A204.1 (cell line): ENCODE results near the gene GAS5.
"Not testable (repeated sequence)": the region's sequence is repeated elsewhere in the genome, so short reads cannot be mapped to it uniquely, and the experiment has no call there.

Source experiments
- FAIRE-seq: peaks from 2 replicates; lab custom pipeline; 2012; peaks lifted over from hg19 to GRCh38; lab: Jason Lieb, UNC

The GAS5 gene

DNA sequence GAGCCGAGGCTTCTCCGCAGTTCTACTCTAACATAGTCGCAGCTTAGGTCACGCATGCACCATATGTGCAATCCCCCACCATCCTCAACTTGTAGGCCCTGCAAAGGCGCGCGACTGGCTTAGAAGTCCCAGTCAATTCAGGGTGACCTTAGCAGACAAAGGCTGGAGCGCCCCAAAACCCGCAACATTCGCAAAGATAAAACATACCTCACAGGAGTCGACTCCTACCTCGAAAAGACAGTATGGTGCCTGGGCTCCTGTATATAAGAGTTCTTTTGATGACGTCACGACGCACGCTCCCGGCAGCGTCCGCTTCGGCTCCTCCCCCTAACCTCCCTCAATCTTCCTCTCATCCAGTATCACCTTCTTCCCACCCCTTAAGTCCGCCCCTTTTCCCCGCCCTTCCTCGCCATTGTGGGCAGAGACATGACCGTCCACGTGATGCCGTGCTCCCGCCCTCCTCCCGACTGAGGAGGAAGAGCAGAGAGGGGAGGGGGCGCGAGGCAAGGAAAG is at the start of gene GAS5:
GAS5 (minus strand) TSS at position 237 of the 513 bp plus-strand sequence.
- FAIRE-seq: peak; percentile 98

DNA sequence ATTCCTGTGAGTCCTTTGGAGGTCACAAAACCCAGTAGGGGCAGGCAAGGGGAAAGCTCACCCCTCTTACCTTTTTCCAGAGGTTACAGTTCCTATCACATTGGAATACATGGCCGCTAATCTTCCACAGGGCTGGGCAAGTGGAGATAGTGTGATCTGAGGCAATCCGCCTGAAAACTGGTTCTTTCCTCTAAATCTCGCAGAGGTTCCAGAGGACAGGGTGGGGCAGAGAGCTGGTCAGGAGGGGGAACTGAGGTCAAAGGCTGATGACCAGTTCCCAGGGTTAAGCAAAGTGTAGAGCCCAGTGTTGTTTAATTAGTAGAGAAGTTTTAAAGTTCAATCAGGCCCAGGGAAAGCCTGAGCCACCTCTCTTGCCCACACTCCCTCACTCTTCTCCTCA is 49.4 kb upstream of the GAS5 start, which contains the start of gene SERPINC1:
SERPINC1 (minus strand) TSS at position 179 of the 400 bp plus-strand sequence; CDS start at position 111, 68 bp downstream.
- no peak for FAIRE-seq

DNA sequence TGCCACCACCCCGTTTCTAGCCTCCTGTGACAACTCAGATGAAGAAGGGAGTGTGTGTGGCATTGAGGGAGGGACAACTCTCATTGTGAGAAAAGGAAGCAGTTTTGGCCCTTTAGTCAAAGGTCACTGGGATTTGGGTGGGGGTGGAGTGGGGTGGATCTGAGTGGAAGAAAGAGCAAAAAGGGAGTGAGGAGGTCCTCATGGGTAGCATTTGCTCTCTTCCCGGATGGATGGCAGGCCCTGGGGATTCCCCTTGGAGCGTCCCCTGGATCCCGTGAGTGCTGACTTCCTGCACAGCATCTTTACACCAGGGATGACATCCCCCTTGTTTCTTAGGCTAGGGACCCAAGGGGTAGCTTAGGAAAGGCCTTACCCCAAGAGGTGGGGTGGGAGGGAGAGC is 48.9 kb upstream of the GAS5 start:
- no peak for FAIRE-seq

DNA sequence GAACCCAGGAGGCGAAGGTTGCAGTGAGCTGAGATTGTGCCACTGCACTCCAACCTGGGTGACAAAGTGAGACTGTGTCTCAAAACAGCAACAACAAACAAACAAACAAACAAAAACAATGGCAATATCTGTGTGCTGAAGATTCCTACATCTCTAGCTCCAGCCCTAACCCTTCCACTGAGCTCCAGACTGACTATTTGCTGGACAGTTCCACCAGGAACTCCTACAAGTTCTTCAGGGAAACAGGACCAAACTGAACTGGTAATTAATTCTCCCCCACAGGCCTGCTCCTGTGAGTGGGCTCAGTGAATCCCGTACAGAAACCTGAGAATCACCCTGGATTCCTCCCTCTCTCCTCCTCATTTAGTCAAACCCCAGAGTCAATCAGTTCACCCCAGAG is 47.8 kb upstream of the GAS5 start:
- FAIRE-seq: no peak

DNA sequence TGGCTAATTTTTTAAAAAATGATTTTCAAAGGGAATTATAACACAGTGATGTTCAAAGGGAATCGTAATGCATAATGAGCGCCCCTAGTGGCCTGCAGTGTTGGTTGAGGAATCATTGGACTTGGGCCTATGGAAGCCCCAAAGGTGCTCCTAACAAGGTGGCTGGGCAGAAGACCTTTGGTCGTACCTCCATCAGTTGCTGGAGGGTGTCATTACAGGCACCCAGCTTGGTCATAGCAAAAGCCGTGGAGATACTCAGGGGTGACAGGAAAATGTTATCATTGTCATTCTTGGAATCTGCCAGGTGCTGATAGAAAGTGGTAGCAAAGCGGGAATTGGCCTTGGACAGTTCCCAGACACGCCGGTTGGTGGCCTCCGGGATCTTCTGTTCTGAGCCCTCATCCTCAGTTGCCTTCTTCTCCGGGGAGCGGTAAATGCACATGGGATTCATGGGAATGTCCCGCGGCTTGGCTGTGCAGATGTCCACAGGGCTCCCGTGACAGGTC is 46.6 kb upstream of the GAS5 start:
- no peak for FAIRE-seq

DNA sequence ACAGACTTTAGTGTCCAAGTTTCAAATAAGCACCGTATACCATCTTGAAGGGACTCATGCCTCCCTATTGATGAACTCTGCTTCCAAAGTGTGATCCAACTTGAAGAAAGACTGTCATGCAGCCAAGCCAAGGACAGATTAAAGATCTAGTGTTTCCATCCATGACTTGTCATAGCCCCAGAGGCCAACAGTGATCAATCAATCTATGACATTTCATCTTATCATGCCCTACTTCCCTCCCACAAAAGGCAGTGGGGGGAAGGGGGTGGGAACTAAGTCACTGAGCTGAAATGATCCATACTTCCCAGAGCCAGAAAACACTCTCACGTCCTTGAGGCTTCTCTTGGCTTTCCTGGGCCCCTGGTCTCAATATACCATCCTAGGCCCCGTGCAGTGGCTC is 45.3 kb upstream of the GAS5 start:
- FAIRE-seq: no peak

DNA sequence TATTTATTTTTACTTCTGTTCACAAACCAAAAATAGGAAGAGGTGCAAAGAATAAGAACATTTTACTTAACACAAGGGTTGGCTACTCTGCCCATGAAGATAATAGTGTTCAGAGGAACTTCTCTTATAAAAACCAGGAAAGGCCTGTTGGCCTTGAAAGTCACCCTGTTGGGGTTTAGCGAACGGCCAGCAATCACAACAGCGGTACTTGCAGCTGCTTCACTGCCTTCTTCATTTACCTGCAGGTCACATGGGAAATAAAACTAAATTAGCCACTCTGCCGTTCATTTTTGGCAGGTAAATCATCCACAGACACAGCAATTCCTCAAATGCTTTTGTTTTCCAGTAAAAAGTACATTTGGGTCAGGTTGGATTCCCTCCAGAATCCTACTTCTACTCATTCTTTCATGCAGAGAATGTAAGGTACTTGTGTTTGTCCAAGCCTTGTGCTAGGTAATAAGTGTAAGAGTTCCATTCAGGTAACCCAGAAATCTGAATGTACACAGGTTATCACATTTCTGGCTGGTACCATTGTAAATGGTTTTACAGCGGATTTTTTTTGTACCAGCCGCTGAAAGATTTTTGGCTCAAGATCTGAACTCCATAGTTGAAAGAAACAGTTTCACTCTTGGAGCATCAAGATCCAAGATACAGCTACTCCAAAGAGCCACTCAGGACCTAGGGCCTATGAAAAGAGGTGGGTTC is 36.2 kb upstream of the GAS5 start:
- no peak for FAIRE-seq

DNA sequence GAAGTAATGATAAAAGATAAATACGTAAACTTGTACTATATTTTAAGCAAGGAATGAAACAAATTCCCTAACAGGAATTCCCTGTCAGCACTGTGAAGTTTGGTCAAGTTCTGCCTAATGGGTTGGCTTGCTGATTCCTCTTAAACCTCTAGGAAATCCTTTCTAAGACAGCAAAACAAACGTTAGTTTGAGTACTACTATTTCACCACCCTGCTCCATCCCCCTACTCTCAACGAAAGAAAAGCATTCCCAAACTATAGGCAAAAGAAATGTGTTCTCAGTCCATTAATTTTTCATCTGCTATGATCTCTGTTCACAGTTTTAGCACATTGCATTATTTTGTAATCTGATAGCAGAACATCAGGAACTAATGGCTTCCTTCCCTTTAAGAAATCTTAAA is 33.2 kb upstream of the GAS5 start:
- FAIRE-seq: no peak

DNA sequence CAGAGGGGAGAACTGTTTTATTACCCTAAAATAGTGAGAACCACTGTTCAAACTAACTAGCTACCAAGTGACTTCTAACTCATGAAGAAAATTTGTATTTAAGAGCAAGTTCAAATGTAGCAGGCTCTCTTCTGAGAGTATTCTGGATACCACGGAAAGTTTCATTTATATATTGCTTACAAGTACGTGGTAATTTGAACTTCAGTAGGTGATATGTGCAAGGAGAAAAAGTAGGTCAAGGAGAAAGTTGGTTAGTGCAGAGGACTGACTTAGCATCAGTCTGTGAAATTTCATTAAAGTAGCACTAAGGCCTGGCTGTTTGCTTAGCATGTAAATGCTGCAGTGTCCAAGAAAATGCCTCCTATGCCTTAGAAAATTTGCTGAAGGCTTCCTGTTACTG is 32.6 kb upstream of the GAS5 start:
- FAIRE-seq: no peak

DNA sequence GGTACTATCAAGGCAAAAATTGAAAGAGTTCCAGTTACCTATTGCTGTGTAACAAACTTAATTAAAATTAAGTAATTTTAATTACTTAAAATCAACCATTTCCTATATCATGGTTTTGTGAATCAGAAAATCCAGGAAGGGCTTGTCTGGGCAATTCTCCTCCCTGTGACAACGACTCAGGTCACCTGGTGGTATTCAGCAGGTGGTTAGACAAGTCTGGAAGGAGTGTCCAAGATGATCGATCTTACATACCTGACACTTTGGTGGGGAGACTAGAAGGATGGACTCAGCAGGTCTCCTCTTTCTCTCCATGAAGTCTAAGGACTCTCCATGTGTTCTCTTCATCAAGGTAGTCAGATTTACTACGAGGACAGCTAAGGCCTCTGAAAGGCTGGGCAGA is 26.4 kb upstream of the GAS5 start:
- no peak for FAIRE-seq

DNA sequence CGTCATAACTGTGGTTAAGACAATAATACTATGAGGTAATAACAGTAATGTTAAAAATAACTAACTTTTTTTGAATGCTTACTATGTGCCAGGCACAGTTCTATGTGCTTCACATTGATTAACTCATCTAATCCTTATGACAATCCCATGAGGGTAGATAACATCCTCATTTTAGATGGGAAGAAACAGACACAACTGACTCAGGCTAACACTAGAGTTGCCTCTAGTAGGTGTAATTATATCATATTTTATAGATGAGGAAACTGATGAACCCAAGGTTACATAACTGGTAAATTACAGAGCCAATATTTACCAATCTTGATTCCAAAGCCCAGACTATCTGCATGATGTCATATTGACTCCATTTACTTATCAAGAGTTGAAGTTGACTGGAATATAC is 25.8 kb upstream of the GAS5 start:
- no peak for FAIRE-seq

DNA sequence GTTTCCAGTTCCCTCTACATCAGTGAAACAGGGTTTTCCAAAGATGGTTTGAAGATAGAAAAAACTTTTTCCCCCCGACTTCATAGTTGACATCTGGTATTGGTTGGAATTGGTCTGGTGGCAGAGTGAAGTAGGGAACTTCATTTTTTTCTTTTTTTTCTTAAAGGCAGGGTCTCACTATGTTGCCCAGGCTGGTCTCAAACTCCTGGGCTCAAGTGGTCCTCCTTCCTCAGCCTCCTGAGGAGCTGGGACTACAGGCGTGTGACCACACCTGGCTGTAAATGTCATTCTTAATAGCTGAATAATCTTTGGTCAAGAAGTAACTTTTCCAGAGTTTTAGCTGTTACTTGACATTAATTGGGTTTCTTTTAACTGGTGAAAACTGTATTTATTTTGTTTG is 22.1 kb upstream of the GAS5 start:
- FAIRE-seq: no peak

DNA sequence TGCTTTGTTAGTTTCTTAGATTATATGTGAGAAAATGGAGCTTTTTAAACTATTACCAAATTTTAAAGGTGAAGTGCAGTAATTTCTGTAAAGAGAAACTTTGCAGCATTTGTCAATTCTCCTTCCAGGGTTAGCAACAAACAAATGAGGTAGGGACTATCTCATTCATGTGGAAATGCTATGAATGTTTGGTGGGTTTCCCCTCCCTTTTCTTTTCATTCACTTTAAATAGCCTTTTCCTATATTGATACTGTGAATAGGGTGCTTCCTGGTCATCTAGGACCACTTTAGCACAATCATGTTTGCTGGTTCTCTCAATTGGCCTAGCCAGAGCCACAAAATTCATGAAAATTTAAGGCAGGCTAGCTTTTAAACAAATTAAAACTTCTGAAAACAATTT is 21.0 kb upstream of the GAS5 start:
- no peak for FAIRE-seq

DNA sequence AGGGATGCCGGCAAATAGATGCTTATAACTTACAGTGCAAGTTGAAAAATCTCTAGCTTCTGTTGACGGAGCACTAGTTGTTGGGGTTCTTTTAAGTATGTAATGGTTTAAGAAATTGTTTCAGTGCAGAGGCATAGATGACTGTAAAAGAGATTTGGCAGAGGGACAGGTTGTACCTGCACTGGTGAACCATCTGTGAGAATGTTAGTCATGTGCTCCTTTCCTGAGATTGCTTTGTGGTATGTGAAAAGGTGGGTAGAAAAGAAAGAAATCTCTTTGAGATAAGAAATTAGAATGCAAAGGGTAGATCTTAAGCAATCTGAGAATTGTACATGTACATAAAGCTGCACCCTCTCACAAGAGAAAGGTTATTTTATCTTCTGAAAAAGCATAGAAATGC is 19.8 kb upstream of the GAS5 start:
- no peak for FAIRE-seq

DNA sequence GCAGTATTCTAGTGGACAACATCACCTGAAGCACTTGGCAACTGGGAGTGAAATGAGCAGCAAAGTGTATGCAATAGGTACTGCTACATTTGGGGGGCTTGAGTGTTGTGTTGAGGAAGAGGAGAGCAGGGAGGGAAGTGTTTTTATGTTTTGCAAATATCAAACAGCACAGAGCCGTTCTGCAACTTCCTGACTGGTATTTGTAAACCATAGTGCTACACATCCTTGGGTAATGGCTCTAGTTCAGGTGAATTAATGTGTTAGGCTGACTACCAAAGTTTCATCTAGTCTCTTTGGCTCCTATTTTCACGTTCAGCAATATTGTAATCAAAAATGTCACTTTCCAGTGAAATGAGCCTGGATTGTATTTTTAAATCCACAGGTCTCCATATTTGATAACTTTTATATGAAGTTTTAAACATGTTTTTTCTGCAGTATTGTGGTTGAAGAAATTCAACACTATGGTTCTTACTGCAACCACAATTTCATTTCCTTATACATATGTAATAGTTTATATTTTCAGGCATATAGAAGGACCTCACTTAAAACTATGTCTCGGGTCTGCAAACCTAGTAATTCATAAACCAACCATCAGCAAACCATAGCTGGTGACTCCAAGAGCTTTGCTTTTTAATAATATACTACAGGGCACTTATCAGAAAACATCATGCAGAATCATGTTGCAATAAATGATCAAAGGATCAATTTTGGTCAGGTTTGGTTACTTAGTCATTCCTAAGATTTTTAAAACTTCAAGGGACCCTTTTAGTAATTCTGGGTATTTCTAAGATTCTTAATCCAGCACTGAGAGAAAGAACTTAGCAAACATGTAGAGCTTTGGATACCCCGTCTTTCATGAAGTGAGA is 19.2 kb upstream of the GAS5 start:
- no peak for FAIRE-seq

DNA sequence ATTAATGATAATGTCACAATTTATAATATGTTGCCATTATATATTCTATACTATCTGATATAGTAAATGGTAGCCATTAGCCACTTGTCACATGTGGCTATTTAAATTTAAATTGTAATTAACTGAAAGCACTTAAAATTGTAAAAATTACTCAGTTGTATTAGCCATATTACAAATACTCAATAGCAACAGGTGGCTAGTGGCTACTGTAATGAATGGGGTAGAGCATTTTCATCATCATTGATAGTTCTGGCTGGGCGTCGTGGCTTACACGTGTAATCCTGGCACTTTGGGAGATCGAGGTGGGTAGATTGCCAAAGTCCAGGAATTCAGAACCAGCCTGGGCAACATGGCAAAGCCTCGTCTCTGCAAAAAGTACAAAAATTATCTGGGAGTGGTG is 16.9 kb upstream of the GAS5 start:
- no peak for FAIRE-seq

DNA sequence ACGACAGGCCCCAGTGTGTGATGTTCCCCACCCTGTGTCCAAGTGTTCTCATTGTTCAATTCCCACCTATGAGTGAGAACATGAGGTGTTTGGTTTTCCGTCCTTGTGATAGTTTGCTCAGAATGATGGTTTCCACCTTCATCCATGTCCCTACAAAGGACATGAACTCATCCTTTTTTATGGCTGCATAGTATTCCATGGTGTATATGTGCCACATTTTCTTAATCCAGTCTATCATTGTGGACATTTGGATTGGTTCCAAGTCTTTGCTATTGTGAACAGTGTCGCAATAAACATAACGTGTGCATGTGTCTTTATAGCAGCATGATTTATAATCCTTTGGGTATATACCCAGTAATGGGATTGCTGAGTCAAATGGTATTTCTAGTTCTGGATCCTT is 13.3 kb upstream of the GAS5 start:
- not testable (repeated sequence) for FAIRE-seq

DNA sequence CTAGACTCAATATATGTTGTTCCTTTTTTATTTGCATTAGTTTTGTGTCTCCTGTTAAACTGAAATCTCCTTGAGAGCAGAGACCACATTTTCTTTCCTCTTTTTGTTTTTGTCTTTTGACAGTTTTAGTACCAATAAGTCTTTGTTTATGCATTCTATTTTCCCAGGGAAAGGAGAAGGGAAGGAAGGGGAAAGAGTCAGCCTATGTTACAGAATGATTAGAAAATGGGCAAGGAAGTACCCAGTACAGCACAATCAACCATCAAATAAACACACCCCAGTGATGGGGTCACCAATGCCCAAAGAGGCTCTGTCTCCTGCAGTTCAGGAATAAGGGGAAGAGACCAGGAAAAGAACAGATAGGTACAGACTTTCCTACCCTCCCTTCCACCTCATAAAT is 10.5 kb upstream of the GAS5 start:
- FAIRE-seq: no peak

DNA sequence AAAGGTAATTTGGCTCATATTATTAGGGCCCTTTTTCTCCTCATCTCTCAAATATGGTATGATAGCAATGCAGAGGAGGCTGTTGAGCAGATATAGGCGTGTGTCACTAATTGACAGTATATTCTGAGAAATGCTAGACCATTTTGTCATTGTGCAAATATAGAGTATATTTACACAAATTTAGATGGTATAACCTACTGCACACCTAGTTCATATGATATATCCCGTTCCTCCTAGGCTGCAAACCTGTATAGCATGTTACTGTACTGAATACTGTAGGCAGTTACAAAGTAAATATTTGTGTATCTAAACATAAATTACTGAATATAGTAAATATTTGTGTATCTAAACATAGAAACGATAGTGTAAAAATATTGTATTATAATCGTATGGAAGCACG is 8.9 kb upstream of the GAS5 start:
- no peak for FAIRE-seq

DNA sequence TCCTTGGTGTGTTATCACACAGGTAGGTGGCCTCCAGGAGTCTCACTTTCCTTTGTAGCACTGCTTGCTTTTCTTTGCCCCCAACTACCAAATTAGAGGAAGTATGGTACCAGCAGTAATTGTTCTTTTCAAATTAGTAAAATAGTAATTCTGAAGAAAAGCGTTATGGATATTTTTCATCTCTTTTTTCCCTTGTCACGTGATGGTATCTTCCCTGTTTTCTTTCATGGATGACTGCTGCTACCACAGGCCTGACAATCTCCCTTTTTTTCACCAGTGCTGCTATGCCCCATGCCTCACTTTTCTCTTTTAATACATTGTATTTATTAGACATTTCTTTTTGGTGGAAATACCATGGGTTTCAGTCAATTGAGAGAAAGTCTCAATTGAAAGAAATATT is 3.7 kb upstream of the GAS5 start:
- no peak for FAIRE-seq

DNA sequence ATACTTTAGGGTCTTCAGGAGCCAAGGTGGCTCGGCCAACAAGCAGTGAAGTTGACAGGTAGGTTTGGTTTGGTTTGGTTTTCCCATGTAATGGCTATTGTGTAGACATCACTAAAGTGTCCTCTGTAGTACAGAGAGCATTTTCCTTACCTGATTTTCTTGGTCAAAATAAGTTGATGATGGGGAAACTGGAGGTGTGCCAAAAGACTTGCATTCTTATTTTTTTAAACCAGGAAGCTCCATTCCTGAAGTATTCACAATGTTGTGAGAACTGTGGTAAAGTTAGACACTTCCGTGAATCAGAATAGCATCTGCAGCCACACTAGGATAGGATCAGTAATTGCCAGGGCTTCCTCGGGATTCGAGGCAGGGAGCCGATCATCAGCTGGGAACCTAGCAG is 3.3 kb upstream of the GAS5 start:
- no peak for FAIRE-seq

DNA sequence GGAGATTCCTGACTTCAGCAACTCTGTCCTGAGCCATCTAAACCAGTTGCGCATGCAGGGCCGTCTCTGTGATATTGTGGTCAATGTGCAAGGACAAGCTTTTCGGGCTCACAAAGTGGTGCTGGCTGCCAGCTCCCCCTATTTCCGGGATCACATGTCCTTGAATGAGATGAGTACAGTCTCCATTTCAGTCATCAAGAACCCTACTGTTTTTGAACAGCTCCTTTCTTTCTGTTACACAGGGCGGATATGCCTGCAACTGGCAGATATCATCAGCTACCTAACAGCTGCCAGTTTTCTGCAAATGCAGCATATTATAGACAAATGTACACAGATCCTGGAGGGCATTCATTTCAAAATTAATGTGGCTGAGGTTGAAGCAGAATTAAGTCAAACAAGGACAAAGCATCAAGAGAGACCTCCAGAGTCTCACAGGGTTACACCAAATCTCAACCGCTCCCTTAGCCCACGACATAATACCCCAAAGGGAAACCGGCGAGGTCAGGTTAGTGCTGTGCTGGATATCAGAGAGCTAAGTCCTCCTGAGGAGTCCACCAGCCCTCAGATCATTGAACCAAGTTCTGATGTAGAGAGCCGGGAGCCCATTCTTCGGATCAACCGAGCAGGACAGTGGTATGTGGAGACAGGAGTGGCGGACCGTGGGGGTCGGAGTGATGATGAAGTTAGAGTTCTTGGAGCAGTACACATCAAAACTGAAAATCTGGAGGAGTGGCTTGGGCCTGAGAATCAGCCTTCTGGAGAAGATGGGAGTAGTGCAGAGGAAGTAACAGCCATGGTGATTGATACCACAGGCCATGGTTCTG is 2.7 kb upstream of the GAS5 start:
- FAIRE-seq: no peak

DNA sequence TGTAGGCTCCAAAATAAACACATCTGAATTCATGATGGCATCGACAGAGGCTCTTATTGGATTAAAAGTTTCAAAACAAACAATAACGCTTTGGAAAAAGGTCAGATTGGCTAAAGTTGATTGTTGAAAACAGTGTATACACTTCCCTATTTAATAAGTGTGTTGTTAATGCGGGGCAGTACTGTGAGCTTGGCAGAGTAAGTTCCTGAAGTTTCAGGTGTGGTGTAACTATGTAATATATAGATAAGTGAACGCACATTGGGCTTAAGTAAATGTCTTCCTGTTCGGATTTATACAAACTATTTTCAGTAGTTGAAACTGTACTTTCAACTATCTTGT is 1.2 kb upstream of the GAS5 start:
- FAIRE-seq: no peak
